K562 (cell line): ENCODE measurements around the gene GYG2. TPM values are rescaled to one million over a fixed set of nuclear protein-coding genes. Genes with fewer than 3 reads are reported as not detected.

ENCODE experiments used
- ATAC-seq: fragments of 200-7000 bp; cut with Tn5 transposase; 3 replicates; pipeline ENCODE4 v1.9.1; 2020; ENCODE audit warnings: moderate library complexity
- BruUV-seq: library from RNA; stranded (reverse); fragments of 400-500 nt; replicated peaks from 2 replicates; lab custom pipeline; 2021; lab: Mats Ljungman, UMichigan
- CTCF ChIA-PET: fragments of 300-600 bp; formaldehyde crosslinking; extraction: SDS; loops from one replicate; lab custom pipeline; 2021; ENCODE audit warnings: low intra/inter-chr PET ratio; lab: Yijun Ruan, JAX
- POLR2A ChIA-PET: fragments of 300-600, 350-650 bp; sonication (Branson Sonifier 250); formaldehyde crosslinking; extraction: SDS; loops from one replicate; lab custom pipeline; 2021; ENCODE audit warnings: antibody characterized with exemption, inconsistent platforms; lab: Yijun Ruan, JAX
- DNase-seq, 4 experiments: peaks; one replicate each; pipeline versions ENCODE4 v3.0.0 to v3.0.0-alpha.2; 2011 to 2018; ENCODE audit warnings: low spot score in 3 of 4, mixed read lengths in 3 of 4; ENCODE audit errors: extremely low read depth in 1 of 4
- FAIRE-seq: peaks from 2 replicates; lab custom pipeline; 2011; peaks lifted over from hg19 to GRCh38; lab: Jason Lieb, UNC
- H2AFZ ChIP-seq: 2 replicates; pipeline ENCODE4 v1.6.0; 2011; ENCODE audit warnings: low read depth, low read length, control low read depth, inconsistent platforms
- H3K27ac ChIP-seq: fragments of 200-600 bp; 3 replicates; pipeline ENCODE4 v1.8.0; 2011; ENCODE audit warnings: low read depth, mild to moderate bottlenecking, control low read depth, inconsistent platforms, low read length, moderate library complexity, mixed read lengths; ENCODE audit errors: extremely low read depth
- H3K27me3 ChIP-seq, 2 experiments: fragments of 300-600 bp in 1 of 2; 2 replicates in 1 of 2; 3 replicates in 1 of 2; pipeline versions ENCODE4 v1.6.0 to v1.8.0; 2011; ENCODE audit warnings: inconsistent platforms in 2 of 2, low read length in 2 of 2, mild to moderate bottlenecking in 1 of 2, mixed read lengths in 1 of 2, moderate library complexity in 1 of 2; ENCODE audit not compliant: control insufficient read depth in 2 of 2, insufficient read depth in 2 of 2
- H3K36me3 ChIP-seq: fragments of 300-600 bp; 3 replicates; pipeline ENCODE4 v1.8.0; 2011; ENCODE audit warnings: mild to moderate bottlenecking, low read length, inconsistent platforms; ENCODE audit not compliant: control insufficient read depth, insufficient read depth
- H3K4me1 ChIP-seq, 2 experiments: fragments of 200-600 bp in 1 of 2; replicated peaks in 1 of 2; 2 replicates in 1 of 2; 3 replicates in 1 of 2; pipeline versions ENCODE4 v1.5.1 to v1.8.0; 2011; ENCODE audit warnings: inconsistent platforms in 2 of 2, low read length in 2 of 2, mild to moderate bottlenecking in 1 of 2, mixed read lengths in 1 of 2, moderate library complexity in 1 of 2; ENCODE audit not compliant: control insufficient read depth in 2 of 2, insufficient read depth in 2 of 2
- H3K4me2 ChIP-seq: 2 replicates; pipeline ENCODE4 v1.6.1; 2011; ENCODE audit warnings: low read length, control low read depth, inconsistent platforms, mixed read lengths; ENCODE audit not compliant: insufficient read depth
- H3K4me3 ChIP-seq: fragments of 200-600 bp; sonication (generic), shearing (Covaris generic); 2 replicates; pipeline ENCODE4 v1.5.1; 2016; ENCODE audit warnings: control low read depth, inconsistent platforms
- H3K79me2 ChIP-seq: fragments of 200-600 bp; 3 replicates; pipeline ENCODE4 v1.8.0; 2011; ENCODE audit warnings: low read length, inconsistent platforms; ENCODE audit not compliant: control insufficient read depth, insufficient read depth
- H3K9ac ChIP-seq, 2 experiments: 2 replicates each; pipeline versions ENCODE4 v1.6.0 to v1.6.1; 2011; ENCODE audit warnings: low read depth in 2 of 2, low read length in 2 of 2, control low read depth in 1 of 2, inconsistent platforms in 1 of 2, mild to moderate bottlenecking in 1 of 2, mixed read lengths in 1 of 2; ENCODE audit not compliant: insufficient read depth in 1 of 2
- H3K9me1 ChIP-seq: one replicate; pipeline ENCODE4 v1.6.0; 2011; ENCODE audit warnings: inconsistent platforms, mild to moderate bottlenecking, low read length, moderate library complexity; ENCODE audit not compliant: control insufficient read depth, insufficient read depth
- H3K9me3 ChIP-seq: replicated peaks from 2 replicates; pipeline ENCODE4 v1.5.1; 2011; ENCODE audit warnings: low read depth, low read length, inconsistent platforms; ENCODE audit not compliant: control insufficient read depth, insufficient read depth
- H4K20me1 ChIP-seq: replicated peaks from 2 replicates; pipeline ENCODE4 v1.6.1; 2011; ENCODE audit warnings: low read length, inconsistent platforms, mixed read lengths; ENCODE audit not compliant: control insufficient read depth, insufficient read depth
- HDGF ChIP-seq: fragments of 450-650 bp; IDR thresholded peaks from 2 replicates; pipeline ENCODE4 v1.6.1; 2016
- NEUROD1 ChIP-seq: fragments of 150-350 bp; IDR thresholded peaks from 2 replicates; pipeline ENCODE4 v1.6.1; 2014; ENCODE audit warnings: borderline replicate concordance, low read length, low read depth; ENCODE audit not compliant: partially characterized antibody
- PML ChIP-seq: IDR thresholded peaks from 2 replicates; pipeline ENCODE4 v1.6.1; 2012; ENCODE audit warnings: low read length, inconsistent platforms
- POLR2B ChIP-seq: fragments of 450-650 bp; IDR thresholded peaks from 2 replicates; pipeline ENCODE4 v1.6.1; 2018; ENCODE audit warnings: low read depth; ENCODE audit not compliant: partially characterized antibody
- WGBS: fragments of 100-300 bp; shearing (Covaris generic); methylation state at CpG from one replicate; pipeline ENCODE4 v1.1.6; 2016; ENCODE audit warnings: low coverage, mixed read lengths; ENCODE audit not compliant: insufficient coverage; ENCODE audit errors: missing lambda C conversion rate; 5-methylcytosine and 5-hydroxymethylcytosine counted together
- in situ Hi-C: fragments of 300-500 bp; cut with MboI; formaldehyde crosslinking; loops from 4 replicates; pipeline ENCODE4 v1.15.0; 2018; ENCODE audit warnings: inconsistent platforms, mixed read lengths
- intact Hi-C: fragments of 100-400 bp; cut with micrococcal nuclease; formaldehyde crosslinking; loops from 2 replicates; pipeline ENCODE4 v1.14.2; 2022
- polyA plus RNA-seq, 8 experiments: library from polyadenylated mRNA; depleted of rRNA in 4 of 8; stranded (reverse) in 5 of 8; unstranded in 3 of 8; fragments of >200 nt; fragmentation: Nextera tagmentation in 2 of 8; fragmentation: Illumina TruSeq in 1 of 8; extraction: Ambion mirVana in 2 of 8; extraction: Trizol in 1 of 8; gene quantifications; 2 replicates each; pipeline versions ENCODE4 v1.2.1 to v1.2.3, GENCODE V29; 2011 to 2014; ENCODE audit warnings: inconsistent platforms in 1 of 8, missing spikeins in 1 of 8
- total RNA-seq, 7 experiments: library from RNA; depleted of rRNA in 6 of 7; stranded (reverse); fragments of >200 nt in 6 of 7; fragmentation: Illumina TruSeq in 2 of 7; extraction: Trizol in 2 of 7; gene quantifications; 2 replicates each; pipeline versions ENCODE4 v1.2.1 to v1.2.3, GENCODE V29; 2011 to 2021; ENCODE audit warnings: low replicate concordance in 1 of 7
- TF ChIP-seq, protein P1 (sequence below): fragments of 450-650 bp; IDR thresholded peaks from 2 replicates; pipeline ENCODE4 v1.6.1; 2014; ENCODE audit warnings: low read depth, mild to moderate bottlenecking, moderate library complexity, borderline replicate concordance
- TF ChIP-seq, protein P2 (sequence below): fragments of 450-650 bp; conservative IDR thresholded peaks from 2 replicates; pipeline ENCODE4 v1.6.1; 2016; ENCODE audit warnings: missing genetic modification characterization, low read depth, mild to moderate bottlenecking, control low read depth, missing compliant biosample characterization

The GYG2 gene
- total and polyA plus RNA-seq, 9 of the 15 experiments (the other 6 are each of a cell fraction or from before 2014, with no cell fraction given), result 0.24 to 4.4 (median 2.9) TPM

DNA sequence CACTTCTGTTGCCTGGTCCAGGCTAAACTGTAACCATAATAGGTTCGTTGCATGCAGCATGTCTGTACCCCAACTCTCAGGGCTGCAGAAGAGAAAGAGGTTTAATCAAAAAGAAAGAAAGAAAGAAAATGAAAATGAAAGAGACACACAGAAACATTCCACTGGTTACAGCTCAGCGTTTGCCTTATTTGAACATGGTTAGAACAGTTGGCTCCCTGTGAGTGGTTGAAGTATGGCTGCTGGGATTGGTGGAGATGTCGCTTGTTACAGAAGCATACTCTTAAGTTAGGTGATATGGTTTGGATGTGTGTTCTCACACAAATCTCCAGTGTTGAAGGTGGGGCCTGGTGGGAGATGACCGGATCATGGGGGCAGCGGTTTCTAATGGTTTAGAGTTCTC is 64.1 kb downstream of the GYG2 start:
- Histone ChIP-seq H3K36me3 (no peaks in the 10 kb centered on the region), H2AFZ (no peak overlapping the region), H3K9ac (no peak overlapping the region), H4K20me1 (no peaks in the 10 kb centered on the region), H3K4me1 (peaks cover 16 to 31% of the 10 kb centered on the region in 2 experiments; a peak in 4 of 5 replicates), H3K27me3 (no peaks in the 10 kb centered on the region), H3K4me2 (no peak overlapping the region), H3K9me3 (no peaks in the 10 kb centered on the region), H3K4me3 (no peak overlapping the region), H3K9me1 (no peaks in the 10 kb centered on the region), H3K27ac (no peak overlapping the region), H3K79me2 (no peaks in the 10 kb centered on the region)
- in situ Hi-C loops (loop anchor here (25.0 kb wide), 1 partner anchor 744 kb away; no protein-coding TSS in a partner anchor), intact Hi-C loops (no loop called here)
- DNase-seq (no peak), ATAC-seq (no peak), FAIRE-seq (no peak)
- ChIA-PET POLR2A (no interaction called here), CTCF (no interaction called here)
- BruUV-seq, result no TSS peak
- WGBS, result 80% methylated on average over 4 of the region's 5 CpGs
- TF ChIP-seq, protein P1, sequence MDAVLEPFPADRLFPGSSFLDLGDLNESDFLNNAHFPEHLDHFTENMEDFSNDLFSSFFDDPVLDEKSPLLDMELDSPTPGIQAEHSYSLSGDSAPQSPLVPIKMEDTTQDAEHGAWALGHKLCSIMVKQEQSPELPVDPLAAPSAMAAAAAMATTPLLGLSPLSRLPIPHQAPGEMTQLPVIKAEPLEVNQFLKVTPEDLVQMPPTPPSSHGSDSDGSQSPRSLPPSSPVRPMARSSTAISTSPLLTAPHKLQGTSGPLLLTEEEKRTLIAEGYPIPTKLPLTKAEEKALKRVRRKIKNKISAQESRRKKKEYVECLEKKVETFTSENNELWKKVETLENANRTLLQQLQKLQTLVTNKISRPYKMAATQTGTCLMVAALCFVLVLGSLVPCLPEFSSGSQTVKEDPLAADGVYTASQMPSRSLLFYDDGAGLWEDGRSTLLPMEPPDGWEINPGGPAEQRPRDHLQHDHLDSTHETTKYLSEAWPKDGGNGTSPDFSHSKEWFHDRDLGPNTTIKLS, result no peak
- TF ChIP-seq POLR2B (no peak), PML (no peak), NEUROD1 (no peak), HDGF (no peak)
- TF ChIP-seq, protein P2, sequence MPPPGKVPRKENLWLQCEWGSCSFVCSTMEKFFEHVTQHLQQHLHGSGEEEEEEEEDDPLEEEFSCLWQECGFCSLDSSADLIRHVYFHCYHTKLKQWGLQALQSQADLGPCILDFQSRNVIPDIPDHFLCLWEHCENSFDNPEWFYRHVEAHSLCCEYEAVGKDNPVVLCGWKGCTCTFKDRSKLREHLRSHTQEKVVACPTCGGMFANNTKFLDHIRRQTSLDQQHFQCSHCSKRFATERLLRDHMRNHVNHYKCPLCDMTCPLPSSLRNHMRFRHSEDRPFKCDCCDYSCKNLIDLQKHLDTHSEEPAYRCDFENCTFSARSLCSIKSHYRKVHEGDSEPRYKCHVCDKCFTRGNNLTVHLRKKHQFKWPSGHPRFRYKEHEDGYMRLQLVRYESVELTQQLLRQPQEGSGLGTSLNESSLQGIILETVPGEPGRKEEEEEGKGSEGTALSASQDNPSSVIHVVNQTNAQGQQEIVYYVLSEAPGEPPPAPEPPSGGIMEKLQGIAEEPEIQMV, result no peak
